Uterus (tissue), 2 donors: Measurements from ENCODE around the gene ZNF8.

Experiments used
- CTCF ChIP-seq, 4 experiments: fragments of 200-600 bp in 2 of 4; fragments of 450-650 bp in 2 of 4; sonication (generic) in 2 of 4; IDR thresholded peaks; one replicate each; pipeline ENCODE4 v1.5.1; 2016 to 2019; ENCODE audit warnings: antibody characterized with exemption in 4 of 4, mild to moderate bottlenecking in 2 of 4, moderate library complexity in 1 of 4
- POLR2A ChIP-seq, 2 donors: fragments of 450-650 bp; IDR thresholded peaks; one replicate each; pipeline ENCODE4 v1.6.1; 2016; ENCODE audit warnings: antibody characterized with exemption in 2 of 2, mild to moderate bottlenecking in 1 of 2, moderate library complexity in 1 of 2

GRCh38 chr19:58275564-58275963, 3.2 kb upstream of the ZNF8 start:
- TF ChIP-seq CTCF (IDR thresholded peaks at IDR 0.05) (no peak), POLR2A (IDR thresholded peaks at IDR 0.05) (no peak)
